NB4 (cell line): ENCODE measurements around the gene MAGEA8.

ENCODE experiments used
- TF ChIP-seq, protein P1 (sequence below): IDR thresholded peaks from 2 replicates; pipeline ENCODE4 v1.6.1; 2011; ENCODE audit warnings: low read depth, low read length
- TF ChIP-seq, protein P2 (sequence below): IDR thresholded peaks from one replicate; pipeline ENCODE4 v1.5.1; 2012; ENCODE audit warnings: low read depth, low read length

DNA sequence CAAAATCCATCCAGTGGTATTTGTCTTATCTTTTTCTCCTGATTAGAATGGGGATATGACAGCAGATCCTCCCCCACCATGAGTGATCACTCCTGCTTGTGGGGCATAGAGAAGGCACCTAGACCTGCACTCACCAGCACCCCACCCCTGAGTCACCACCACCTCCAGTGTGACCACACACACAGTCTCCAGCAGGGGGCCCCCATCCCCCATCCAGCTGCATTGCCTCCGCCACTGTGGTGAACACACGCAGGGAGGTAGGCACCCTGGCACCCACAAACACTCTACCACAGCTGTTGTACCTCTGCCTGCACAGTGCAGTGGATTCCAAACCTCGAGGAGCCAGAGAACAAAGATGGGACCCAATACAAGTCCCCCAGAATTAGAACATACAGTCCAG, 9.0 kb upstream of the MAGEA8 start:
- TF ChIP-seq, protein P1, sequence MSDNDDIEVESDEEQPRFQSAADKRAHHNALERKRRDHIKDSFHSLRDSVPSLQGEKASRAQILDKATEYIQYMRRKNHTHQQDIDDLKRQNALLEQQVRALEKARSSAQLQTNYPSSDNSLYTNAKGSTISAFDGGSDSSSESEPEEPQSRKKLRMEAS: no peak
- TF ChIP-seq, protein P2, sequence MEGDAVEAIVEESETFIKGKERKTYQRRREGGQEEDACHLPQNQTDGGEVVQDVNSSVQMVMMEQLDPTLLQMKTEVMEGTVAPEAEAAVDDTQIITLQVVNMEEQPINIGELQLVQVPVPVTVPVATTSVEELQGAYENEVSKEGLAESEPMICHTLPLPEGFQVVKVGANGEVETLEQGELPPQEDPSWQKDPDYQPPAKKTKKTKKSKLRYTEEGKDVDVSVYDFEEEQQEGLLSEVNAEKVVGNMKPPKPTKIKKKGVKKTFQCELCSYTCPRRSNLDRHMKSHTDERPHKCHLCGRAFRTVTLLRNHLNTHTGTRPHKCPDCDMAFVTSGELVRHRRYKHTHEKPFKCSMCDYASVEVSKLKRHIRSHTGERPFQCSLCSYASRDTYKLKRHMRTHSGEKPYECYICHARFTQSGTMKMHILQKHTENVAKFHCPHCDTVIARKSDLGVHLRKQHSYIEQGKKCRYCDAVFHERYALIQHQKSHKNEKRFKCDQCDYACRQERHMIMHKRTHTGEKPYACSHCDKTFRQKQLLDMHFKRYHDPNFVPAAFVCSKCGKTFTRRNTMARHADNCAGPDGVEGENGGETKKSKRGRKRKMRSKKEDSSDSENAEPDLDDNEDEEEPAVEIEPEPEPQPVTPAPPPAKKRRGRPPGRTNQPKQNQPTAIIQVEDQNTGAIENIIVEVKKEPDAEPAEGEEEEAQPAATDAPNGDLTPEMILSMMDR: peak; percentile 52
